IPS-NIHi11 (cell line): ENCODE results near the gene KRTAP5-4.
"Not testable (repeated sequence)": the region's sequence is repeated elsewhere in the genome, so short reads cannot be mapped to it uniquely, and the experiment has no call there.

Experiments used
- DNase-seq: peaks from one replicate; pipeline ENCODE4 v3.0.0; 2012; ENCODE audit warnings: mixed read lengths, low spot score

The KRTAP5-4 gene, protein sequence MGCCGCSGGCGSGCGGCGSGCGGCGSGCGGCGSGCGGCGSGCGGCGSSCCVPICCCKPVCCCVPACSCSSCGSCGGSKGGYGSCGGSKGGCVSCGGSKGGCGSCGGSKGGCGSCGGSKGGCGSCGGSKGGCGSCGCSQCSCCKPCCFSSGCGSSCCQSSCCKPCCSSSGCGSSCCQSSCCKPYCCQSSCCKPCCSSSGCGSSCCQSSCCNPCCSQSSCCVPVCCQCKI

DNA sequence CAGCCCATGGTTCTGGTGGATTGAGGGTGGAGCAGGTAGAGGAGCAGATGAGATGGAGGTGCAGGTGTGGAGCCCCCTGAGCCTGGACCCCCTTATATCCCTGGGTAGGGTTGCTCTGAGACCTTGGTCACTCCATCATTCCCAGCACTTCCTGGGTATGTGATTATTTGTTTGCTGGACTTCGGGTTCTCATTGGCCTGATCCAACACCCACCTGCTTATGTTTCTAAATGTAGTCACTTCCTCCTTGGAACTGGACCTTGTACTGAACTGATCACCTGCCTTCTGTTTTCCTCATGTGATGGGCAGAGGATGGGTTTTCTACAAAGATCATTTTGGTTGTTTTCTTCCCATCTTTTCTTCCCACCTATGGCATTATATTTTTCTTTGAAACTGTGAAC lies at the start of gene KRTAP5-4:
KRTAP5-4 (minus strand) TSS at position 53 of the 400 bp plus-strand sequence; CDS start at position 8, 45 bp downstream.
- no peak for DNase-seq

DNA sequence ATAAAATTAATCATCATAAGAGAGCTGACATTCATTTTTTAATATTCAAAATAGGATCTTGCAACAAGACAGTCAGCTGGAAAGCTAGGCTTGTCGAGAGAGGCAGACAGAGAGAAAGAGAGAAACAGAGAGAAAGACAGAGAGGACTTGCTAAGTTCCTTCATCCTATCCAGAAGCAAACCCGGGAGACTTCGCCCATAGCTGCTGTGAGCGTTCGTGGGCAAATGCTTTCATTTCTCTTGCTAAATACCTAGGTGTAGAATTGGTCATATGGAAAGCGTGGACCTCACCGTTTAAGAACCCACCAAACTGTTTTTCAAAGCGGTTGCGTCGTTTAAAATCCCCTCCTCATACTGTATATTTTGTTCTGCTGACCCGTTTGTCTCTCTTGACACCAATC lies 49.7 kb upstream of the KRTAP5-4 start:
- no peak for DNase-seq

DNA sequence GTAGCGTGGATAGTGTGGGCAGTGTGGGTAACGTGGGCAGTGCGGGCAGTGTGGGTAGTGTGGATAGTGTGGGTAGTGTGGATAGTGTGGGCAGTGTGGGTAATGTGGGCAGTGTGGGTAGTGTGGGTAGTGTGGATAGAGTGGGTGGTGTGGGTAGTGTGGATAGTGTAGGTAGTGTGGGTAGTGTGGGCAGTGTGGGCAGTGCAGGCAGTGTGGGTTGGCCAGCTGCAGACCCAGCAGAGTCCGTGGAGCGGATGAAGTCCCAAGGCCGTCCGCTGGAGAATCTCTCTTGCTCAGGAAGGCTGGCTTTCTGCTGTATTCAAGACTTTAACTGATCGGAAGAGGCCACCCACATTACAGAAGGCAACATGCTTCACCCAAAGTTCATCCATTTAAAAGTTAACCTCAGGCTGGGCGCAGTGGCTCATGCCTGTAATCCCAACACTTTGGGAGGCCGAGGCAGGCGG lies 49.0 kb upstream of the KRTAP5-4 start:
- no peak for DNase-seq

DNA sequence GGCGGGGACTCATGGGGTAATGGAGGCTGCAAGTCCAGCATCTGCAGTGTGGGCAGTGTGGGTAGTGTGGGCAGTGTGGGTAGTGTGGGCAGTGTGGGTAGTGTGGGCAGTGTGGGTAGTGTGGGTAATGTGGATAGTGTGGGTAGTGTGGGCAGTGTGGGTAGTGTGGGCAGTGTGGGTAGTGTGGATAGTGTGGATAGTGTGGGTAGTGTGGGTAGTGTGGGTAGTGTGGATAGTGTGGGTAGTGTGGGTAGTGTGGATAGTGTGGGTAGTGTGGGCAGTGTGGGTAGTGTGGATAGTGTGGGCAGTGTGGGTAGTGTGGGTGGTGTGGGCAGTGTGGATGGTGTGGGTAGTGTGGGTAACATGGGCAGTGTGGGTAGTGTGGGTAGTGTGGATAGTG lies 48.5 kb upstream of the KRTAP5-4 start:
- DNase-seq = not testable (repeated sequence)

DNA sequence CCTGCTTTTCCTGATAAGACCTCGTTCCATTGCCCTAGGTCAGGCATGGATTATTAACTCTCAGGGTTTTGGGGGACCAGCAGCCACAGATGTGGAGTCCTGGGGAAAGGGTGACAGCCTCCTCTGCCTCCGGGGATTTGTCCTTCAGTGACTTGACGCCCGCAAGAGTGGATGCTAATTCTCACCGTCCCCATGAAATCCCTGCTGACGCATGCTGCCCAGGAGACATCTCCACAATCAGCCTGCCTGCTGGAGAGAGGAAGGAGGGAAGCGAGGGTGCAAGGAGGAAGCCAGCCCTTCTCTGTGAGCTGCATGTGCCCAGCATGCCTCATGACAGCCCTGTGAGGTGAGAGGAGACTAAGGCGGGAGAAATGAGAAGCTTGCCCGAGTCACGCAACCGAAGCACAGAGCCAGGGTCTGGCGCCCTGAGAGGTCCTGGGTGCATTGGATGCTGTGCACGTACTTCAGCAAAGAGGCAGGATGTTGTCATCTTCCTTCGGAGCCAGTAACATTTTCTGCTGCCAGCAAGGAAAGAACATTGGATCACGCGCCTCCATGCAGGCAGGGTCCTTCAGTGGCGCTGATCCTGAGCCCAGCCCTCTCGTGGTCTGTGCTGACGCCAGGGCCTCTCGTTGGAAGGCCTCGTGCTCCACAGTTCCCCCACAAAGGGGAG lies 47.7 kb upstream of the KRTAP5-4 start:
- DNase-seq = no peak

DNA sequence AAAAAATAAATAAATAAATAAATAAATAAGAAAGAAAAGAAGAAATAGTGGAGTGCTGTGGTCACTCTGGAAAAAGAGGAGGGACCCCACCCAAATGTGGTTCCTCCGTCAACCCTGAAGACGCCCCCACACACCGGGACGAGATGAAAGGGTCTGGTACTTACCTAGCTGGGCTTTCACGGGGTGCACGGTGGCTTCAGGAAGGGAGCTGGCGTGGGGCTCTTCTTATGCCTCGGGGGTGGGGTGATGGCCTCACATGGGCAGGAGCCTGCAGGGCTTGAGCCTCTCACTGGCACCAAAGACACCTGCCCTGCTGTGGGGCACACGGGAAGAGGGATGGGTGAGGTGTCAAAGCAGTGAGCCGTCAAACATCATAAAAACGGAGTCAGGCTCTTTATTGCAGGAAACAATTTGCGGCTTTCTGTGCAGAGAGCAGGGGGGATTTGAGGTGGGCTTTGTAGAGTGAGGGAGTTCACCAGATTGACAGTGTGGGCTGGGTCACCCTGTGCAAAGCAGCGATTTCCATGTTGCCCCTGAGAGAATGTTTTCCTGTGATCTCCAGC lies 47.1 kb upstream of the KRTAP5-4 start:
- no peak for DNase-seq

DNA sequence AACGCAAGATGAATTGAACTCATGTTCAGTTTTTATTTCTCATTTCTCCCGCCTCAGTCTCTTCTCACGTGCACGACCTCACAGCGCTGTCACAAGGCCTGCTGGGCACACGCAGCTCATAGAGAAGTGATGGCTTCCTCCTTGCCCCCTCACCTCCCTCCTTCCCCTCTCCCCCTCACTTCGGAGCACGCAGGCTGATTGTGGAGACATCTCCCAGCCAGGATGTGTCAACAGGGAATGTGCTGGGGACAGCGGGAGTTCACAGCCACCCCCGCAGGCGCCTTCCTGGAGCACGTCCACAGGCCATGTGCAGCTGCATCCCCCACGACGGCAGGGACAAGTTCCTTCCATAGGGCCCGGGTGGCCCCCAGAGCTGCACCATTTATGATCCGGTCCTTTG lies 46.0 kb upstream of the KRTAP5-4 start:
- no peak for DNase-seq

DNA sequence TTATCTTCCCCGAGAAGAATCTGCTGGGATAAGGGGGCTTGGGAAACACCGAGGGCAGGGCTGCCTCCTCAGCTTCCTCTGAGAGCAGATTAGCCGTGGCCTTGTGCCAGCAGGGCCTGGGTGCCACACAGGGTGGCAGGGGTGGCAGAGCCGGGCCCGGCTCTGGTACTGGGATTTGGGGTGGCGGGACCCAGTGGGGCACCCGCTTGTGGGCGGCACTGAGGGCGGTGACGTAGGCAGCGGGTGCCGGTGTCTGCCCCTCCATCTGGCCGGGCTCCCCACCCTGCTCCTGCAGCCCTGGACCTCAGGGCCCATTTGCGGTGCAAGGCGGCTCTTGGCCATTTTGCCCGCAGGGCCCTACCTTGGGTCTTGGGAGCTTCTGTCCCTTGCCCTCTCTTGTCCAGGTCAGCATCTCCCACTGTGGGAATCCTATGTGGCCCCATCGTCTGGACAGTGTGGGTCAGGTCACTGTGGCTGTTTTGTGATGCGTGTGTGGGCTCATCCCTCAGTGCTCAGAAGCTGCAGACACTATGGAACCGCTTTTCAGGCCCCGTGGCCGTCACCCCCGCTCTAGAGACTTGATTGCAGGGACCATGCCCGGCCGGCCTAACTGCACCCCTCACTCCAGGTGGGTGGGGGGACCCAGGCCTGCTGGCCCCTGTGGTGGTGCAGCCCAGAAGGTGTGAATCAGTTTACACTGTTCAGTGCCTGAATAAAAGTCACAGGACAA lies 45.3 kb upstream of the KRTAP5-4 start:
- no peak for DNase-seq

DNA sequence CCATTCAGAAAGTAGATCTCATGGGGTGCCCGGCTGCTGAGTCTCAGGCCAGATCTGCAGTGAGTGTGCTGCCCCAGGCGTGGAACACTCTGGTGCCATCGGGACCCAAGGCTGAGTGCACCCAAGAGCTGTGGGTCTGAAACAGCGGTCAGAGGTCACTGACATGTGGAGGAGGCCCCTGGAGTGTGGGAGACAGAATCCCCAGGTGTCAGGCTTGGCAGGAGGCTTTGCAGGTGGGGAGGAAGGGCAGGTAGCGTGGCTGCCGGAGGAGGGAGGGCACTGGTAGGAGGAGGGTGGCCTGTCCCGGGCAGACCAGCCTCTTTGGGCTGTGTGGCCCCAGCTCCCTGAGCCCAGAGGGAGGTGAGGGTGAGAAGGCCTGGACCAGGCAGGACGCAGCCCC lies 43.4 kb upstream of the KRTAP5-4 start:
- no peak for DNase-seq

DNA sequence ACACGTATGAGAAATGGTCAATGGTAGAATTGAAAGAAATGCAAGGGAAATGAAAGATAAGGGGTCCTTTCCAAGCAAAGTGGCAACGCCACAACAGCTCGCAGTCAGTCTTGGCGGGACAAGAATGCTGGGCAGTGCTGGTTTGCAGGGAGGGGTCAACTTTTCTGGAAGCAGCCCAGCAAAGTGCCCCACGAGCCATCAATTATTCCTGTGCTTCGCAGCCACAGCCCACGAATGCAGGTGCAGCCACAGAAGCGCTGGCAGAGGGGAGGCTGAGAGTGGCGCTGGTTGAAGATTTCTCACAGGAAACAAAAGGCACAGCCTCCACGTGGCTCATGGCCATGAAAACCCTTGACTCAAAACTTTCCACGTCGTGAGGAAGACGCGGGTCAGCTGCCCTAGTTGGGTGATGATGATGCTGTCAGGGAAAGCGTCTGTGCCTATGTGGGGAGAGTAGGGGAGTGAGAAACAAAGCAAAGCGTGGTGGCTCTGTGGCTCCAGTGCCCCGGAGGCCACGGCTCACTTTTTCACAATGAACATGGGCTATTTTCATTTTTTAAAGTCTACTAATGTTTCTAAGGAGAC lies 40.9 kb upstream of the KRTAP5-4 start:
- DNase-seq = not testable (repeated sequence)

DNA sequence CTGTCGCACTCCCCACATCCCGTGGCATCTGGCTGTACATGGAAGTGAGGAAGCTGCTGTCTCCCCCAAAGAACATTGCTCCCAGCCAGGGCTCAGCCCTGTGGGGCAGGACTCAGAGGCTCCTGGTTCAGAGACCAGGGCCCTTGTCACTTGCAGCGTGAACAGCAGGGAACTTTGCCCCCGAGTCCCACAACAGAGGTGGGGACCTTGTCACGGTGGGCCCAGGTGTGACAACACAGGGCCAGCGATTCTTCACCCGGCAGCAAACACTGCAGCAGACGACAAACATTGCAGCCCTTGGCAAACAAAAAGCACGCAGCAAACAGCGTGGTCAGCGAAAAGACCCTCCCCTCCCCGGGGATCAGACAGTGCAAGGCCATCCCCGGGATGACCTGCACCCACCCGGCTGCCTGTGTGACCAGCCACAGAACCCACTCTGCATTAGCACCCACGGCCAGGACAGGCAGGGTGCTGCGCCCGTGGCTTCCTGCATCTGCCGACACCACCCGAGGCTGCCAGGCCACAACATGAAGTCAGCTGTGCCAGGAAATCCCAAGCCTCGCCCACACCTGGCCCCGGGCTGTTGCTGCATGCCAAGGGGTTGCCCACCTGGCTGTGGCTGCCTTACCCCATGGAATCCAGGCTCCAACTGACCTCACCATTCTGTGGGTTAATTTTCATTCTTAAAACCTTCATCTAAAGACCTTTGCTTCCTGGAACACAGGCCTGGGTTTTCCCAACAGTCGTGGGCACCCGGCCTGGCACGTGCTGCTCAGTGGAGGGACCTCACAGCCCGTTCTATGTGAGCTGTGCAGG lies 39.7 kb upstream of the KRTAP5-4 start:
- not testable (repeated sequence) for DNase-seq

DNA sequence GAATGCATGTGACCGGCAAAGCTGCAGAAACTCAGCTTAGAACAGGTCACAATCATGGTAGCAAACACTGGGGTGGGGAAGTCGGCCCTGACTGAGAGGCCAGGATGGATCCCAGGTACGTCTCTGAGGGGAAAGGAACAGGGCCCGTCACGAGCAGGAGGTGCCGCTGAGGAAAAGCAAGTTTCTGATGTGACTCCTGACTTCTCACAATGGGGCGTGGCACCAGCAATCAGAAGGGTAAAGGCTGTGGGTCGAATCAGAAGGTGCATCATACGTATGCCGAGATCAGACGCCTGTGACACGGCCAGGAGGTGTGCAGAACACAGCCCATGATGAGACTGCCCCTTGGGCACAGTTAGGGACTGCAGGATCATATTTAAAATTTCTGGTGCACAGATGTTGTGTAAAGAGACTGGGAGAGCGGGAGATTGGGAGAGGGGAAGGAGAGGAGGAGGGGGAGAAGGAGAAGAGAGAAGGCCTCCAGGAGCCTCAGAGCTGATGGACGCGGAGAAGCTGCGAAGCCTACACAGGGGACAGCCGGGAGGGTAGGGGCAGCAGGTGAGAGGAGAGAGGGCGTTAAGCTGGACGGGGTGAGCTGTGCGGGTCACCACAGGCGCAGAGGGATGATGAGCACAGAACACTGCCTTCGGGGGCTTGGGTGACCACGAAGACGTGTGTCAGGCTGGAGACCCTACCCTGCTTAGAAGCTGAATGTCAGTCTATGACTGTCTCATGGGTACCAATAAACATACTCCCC lies 38.4 kb upstream of the KRTAP5-4 start:
- no peak for DNase-seq

DNA sequence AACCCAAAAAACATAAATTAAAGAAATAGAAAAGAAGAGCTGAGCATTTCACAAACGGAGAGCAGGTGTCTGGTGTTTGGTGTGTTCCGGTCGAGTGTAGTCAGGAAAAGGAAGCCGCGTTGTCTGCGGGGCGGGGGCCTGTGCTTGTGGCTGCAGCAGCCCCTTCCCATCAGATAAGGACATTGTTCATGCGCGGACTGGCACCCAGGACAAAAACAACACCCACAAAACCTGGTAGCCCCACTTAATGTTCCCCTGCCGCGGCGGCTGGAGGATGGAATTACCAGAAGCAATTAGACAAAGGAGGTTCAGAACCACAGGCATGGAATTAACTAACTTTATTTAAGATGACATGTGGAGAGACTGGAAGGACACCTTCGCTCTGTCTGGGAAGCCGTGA lies 37.6 kb upstream of the KRTAP5-4 start:
- no peak for DNase-seq

DNA sequence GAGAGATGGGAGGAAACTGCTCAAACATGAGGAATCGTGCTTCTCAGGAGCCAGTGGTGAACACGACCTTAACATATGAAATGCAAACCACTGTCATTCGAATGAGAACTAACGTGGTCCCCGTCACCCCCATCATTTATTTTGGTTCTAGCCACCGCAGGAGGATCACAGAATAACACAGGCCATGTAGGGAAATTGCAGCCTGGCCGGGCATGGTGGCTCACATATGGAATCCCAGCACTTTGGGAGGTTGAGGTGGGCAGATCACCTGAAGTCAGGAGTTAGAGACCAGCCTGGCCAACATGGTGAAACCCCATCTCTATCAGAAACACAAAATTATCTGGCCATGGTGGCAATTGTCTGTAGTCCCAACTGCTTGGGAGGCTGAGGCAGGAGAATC lies 34.7 kb upstream of the KRTAP5-4 start:
- DNase-seq = no peak

DNA sequence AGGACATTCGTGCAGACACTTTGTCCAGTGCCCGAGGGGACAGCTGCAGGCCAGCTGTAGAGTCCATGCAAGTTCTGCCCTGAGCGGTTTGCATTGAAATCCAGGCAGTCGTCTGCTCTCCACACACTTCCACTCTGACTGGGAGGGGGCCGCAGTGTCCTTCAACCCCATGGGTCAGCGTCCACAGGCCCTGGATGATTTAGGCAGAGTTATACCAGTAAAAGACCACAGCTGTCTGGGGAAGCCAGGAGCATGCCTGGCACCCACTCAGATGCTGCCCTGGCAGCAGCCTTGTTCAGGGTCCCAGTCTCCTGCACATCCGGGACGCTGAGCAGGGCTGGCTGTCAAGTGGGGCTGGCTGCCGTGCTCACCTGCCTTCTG lies 34.1 kb upstream of the KRTAP5-4 start:
- DNase-seq = no peak

DNA sequence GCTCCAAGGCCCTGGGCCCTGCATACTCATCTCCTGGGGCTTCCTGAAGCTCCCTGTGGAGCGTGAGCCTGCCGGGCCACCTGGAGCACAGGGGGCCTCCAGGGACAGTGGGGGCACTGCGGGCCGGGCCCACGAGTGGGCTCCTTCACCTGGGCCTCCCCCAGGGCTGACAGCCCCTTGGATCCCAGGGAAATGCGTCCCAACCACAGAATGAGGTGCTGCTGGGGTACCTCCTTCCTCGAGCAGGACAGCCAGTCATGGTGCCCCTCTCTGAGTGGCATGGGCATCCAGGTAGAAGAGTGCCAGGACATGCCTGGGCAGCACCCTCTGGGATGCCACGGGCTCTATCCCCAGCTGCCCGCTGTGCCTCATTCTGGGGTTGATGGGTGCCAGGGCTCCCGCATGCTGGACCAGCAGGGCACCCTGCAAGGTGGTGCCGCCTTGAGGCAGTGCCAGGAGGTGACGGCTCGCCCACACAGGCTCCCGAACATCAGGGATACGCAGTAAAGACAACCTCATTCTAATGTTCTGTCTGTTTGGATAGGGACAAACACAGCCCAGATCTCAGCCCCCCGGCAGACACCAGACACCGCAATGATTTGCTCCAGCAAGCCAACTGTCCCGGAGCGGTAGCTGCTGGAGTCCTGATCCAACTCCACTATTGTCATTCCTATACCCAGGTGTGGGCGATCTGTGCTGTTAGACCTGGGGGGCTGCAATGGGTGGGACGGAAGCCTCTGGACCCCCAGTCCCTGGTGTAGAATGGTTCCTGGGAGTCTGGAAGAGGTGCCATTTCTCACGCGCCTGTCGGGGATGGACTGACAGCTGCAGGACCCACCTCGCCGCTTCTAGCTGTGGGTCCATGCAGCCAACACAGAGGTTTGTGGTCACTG lies 33.5 kb upstream of the KRTAP5-4 start:
- no peak for DNase-seq

DNA sequence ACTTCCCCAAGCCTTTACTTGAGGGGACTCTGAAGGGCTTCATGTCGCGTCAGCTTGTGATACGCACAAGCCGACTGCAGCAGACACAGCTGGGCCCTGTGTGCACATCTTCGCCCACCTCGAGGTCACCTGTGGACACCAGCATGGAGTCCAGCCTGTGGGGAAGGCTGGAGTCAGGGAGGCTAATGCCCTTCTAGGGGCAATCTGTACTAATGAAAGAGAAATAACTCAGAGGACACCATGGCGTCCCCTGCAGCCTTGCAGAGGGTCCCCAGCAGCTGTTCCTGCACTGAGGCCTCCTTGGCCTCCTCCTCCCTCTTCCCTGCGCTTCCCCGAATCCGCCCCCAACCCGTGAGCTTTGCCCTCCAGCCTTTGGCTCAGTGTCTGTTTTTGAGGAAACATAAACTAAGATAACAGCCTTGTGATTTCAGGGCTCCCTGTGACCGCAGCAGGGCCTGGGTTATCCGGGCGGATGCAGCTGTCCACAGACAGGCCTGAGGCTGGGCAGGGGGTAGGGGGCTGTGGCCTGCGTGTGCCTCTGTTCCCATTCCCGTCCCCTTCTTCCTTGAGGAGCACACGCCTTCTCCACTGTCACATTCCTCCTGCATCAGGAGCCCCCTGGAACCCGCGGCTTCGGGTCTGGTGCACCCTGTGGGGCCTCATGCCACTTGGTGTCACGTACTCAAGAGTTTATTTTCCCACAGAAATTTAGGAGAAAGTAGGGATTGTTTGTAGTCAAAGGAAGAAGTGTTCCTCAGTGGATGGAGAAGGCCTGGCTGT lies 32.6 kb upstream of the KRTAP5-4 start:
- no peak for DNase-seq

DNA sequence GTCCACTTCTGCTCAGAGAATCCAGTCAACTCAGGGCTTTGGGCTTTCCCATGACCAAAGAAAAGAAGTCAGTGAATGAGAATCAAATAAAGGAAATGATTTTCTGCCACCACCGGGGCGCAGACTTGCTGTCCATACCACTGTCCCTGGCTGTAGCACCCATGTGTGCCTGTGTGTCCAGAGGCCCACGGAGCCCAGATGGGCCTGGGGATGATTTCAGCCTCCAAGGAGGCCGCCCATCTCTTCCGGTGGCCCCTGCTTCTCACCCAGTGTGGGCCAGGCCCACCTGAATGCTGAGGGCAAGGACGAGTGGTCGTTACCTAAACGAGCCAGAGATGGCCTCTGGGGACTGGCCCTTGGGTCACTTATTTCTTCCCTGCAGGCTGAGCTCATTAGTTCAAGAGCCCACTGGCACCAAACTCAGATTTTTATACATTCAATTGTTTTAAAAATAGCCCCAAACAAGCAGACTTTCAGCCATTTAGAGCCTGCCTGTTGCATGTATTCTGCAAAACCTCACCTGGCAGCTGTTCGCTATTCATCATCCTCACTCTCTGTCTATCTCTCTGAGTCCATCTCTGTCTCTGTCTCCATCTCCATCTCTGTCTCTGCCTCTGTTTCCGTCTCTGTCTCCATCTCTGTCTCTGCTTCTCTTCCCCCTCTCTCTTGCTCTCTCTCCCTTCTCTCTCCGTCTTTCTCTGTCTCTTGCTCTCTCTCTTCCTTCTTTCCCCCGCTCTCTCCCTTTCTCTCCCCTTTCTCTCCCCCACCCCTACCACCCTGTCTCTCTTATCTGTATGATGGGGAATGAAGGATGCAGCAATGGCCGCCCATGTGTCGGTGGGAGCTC lies 31.8 kb upstream of the KRTAP5-4 start:
- no peak for DNase-seq
